ENCODE data around the gene STRN3.

- TF ChIP-seq, protein P1, sequence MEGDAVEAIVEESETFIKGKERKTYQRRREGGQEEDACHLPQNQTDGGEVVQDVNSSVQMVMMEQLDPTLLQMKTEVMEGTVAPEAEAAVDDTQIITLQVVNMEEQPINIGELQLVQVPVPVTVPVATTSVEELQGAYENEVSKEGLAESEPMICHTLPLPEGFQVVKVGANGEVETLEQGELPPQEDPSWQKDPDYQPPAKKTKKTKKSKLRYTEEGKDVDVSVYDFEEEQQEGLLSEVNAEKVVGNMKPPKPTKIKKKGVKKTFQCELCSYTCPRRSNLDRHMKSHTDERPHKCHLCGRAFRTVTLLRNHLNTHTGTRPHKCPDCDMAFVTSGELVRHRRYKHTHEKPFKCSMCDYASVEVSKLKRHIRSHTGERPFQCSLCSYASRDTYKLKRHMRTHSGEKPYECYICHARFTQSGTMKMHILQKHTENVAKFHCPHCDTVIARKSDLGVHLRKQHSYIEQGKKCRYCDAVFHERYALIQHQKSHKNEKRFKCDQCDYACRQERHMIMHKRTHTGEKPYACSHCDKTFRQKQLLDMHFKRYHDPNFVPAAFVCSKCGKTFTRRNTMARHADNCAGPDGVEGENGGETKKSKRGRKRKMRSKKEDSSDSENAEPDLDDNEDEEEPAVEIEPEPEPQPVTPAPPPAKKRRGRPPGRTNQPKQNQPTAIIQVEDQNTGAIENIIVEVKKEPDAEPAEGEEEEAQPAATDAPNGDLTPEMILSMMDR (IDR thresholded peaks at IDR 0.05; ENCODE audit: low read length) = no peak
- TF ChIP-seq EZH2 (IDR thresholded peaks at IDR 0.05; ENCODE audit: borderline replicate concordance, low read length) = no peak
Observed at GRCh38 chr14:30889244-30889594, 137.0 kb downstream of the STRN3 start.

All from OCI-LY1 (cell line).